IMR-90 (cell line): ENCODE data around the gene PTPRK. TPM values are rescaled to one million over a fixed set of nuclear protein-coding genes. Genes with fewer than 3 reads are reported as not detected.

Experiments used
- ATAC-seq: fragments of 200-7000 bp; cut with Tn5 transposase; 2 replicates; pipeline ENCODE4 v1.9.1; 2020; ENCODE audit warnings: low read depth, mild to moderate bottlenecking, moderate library complexity
- BruUV-seq: library from RNA; stranded (reverse); fragments of 400-500 nt; replicated peaks from 2 replicates; lab custom pipeline; 2021; lab: Mats Ljungman, UMichigan
- CTCF ChIA-PET: fragments of 300-600 bp; formaldehyde crosslinking; extraction: SDS; loops from one replicate; lab custom pipeline; 2021; ENCODE audit warnings: antibody characterized with exemption; lab: Yijun Ruan, JAX
- POLR2A ChIA-PET: fragments of 300-600 bp; sonication (Branson Sonifier 250); formaldehyde crosslinking; loops from one replicate; lab custom pipeline; 2022; ENCODE audit warnings: antibody characterized with exemption; ENCODE audit not compliant: unreplicated experiment; lab: Charles Lee
- DNase-seq: peaks from one replicate; pipeline ENCODE4 v3.0.0; 2013
- H2AFZ ChIP-seq: replicated peaks from 2 replicates; pipeline ENCODE3; 2013; ENCODE audit warnings: low read length, mild to moderate bottlenecking; ENCODE audit not compliant: poor library complexity
- H2AK5ac ChIP-seq: 2 replicates; pipeline ENCODE4 v1.6.1; 2013; ENCODE audit warnings: low read depth, low read length, inconsistent platforms
- H2AK9ac ChIP-seq: replicated peaks from 2 replicates; pipeline ENCODE3; 2013; ENCODE audit warnings: mild to moderate bottlenecking, low read depth, low read length, moderate library complexity; ENCODE audit not compliant: poor library complexity
- H2BK120ac ChIP-seq: 2 replicates; pipeline ENCODE4 v1.6.1; 2013; ENCODE audit warnings: low read depth, low read length, inconsistent platforms
- H2BK15ac ChIP-seq: 3 replicates; pipeline ENCODE4 v1.6.1; 2013; ENCODE audit warnings: low read depth, low read length, inconsistent platforms
- H2BK20ac ChIP-seq: 2 replicates; pipeline ENCODE4 v1.6.1; 2013; ENCODE audit warnings: low read depth, mild to moderate bottlenecking, inconsistent platforms, low read length, moderate library complexity
- H2BK5ac ChIP-seq: 2 replicates; pipeline ENCODE4 v1.6.1; 2013; ENCODE audit warnings: mild to moderate bottlenecking, low read depth, low read length, inconsistent platforms; ENCODE audit not compliant: poor library complexity, severe bottlenecking
- H3K14ac ChIP-seq: replicated peaks from 2 replicates; pipeline ENCODE4 v1.6.1; 2013; ENCODE audit warnings: low read depth, low read length, inconsistent platforms
- H3K18ac ChIP-seq: 2 replicates; pipeline ENCODE4 v1.6.1; 2013; ENCODE audit warnings: low read depth, low read length, control low read depth
- H3K23ac ChIP-seq: 2 replicates; pipeline ENCODE4 v1.6.1; 2013; ENCODE audit warnings: low read depth, low read length, inconsistent platforms
- H3K27ac ChIP-seq: 2 replicates; pipeline ENCODE4 v1.5.1; 2013; ENCODE audit warnings: mild to moderate bottlenecking, control low read depth, low read length; ENCODE audit not compliant: insufficient read depth
- H3K27me3 ChIP-seq: 2 replicates; pipeline ENCODE4 v1.6.1; 2013; ENCODE audit warnings: low read length; ENCODE audit not compliant: control insufficient read depth, insufficient read depth
- H3K36me3 ChIP-seq: 2 replicates; pipeline ENCODE4 v1.6.1; 2013; ENCODE audit warnings: low read length, mixed read lengths; ENCODE audit not compliant: control insufficient read depth, insufficient read depth
- H3K4ac ChIP-seq: 2 replicates; pipeline ENCODE4 v1.6.1; 2013; ENCODE audit warnings: low read depth, low read length, inconsistent platforms
- H3K4me1 ChIP-seq: 2 replicates; pipeline ENCODE4 v1.6.1; 2013; ENCODE audit warnings: low read length, mixed read lengths; ENCODE audit not compliant: control insufficient read depth, insufficient read depth
- H3K4me2 ChIP-seq: 2 replicates; pipeline ENCODE4 v1.6.1; 2013; ENCODE audit warnings: low read depth, mild to moderate bottlenecking, control low read depth, low read length, moderate library complexity
- H3K4me3 ChIP-seq: 2 replicates; pipeline ENCODE4 v1.5.1; 2013; ENCODE audit warnings: low read depth, mild to moderate bottlenecking, control low read depth, low read length, moderate library complexity; ENCODE audit not compliant: insufficient read depth
- H3K56ac ChIP-seq: 2 replicates; pipeline ENCODE4 v1.6.1; 2013; ENCODE audit warnings: low read length, inconsistent platforms; ENCODE audit not compliant: insufficient read depth; ENCODE audit errors: extremely low read depth
- H3K79me1 ChIP-seq, 2 experiments: 2 replicates each; pipeline ENCODE4 v1.6.1; 2013; ENCODE audit warnings: low read length in 2 of 2, inconsistent platforms in 1 of 2, low read depth in 1 of 2
- H3K9ac ChIP-seq: 2 replicates; pipeline ENCODE4 v1.6.1; 2013; ENCODE audit warnings: low read depth, low read length, control low read depth
- H3K9me1 ChIP-seq: 2 replicates; pipeline ENCODE4 v1.6.1; 2013; ENCODE audit warnings: low read length, inconsistent platforms; ENCODE audit not compliant: insufficient read depth
- H3K9me3 ChIP-seq: 2 replicates; pipeline ENCODE4 v1.6.1; 2013; ENCODE audit warnings: low read length; ENCODE audit not compliant: control insufficient read depth, insufficient read depth
- H4K20me1 ChIP-seq: 2 replicates; pipeline ENCODE4 v1.6.1; 2013; ENCODE audit warnings: low read length, inconsistent platforms; ENCODE audit not compliant: insufficient read depth
- H4K5ac ChIP-seq: 2 replicates; pipeline ENCODE4 v1.6.1; 2013; ENCODE audit warnings: mild to moderate bottlenecking, low read depth, low read length, control low read depth
- H4K8ac ChIP-seq, 2 experiments: 2 replicates each; pipeline ENCODE4 v1.6.1; 2013; ENCODE audit warnings: low read depth in 2 of 2, low read length in 2 of 2, control low read depth in 1 of 2, inconsistent platforms in 1 of 2
- H4K91ac ChIP-seq: 2 replicates; pipeline ENCODE4 v1.6.1; 2013; ENCODE audit warnings: low read depth, low read length, inconsistent platforms; ENCODE audit not compliant: insufficient read depth
- BHLHE40 ChIP-seq: fragments of 150-350 bp; IDR thresholded peaks from 2 replicates; pipeline ENCODE4 v1.6.1; 2016; ENCODE audit warnings: mild to moderate bottlenecking, low read depth, low read length
- CEBPB ChIP-seq: IDR thresholded peaks from 2 replicates; pipeline ENCODE4 v1.6.1; 2012; ENCODE audit warnings: low read depth, low read length, improper control_type of control experiment
- CHD1 ChIP-seq: IDR thresholded peaks from 2 replicates; pipeline ENCODE4 v1.6.1; 2012; ENCODE audit warnings: low read depth, low read length, improper control_type of control experiment
- CTCF ChIP-seq: conservative IDR thresholded peaks from 2 replicates; pipeline ENCODE4 v1.5.1; 2012; ENCODE audit warnings: mild to moderate bottlenecking, low read depth, low read length, improper control_type of control experiment
- ELK1 ChIP-seq: fragments of 150-350 bp; IDR thresholded peaks from 2 replicates; pipeline ENCODE4 v1.6.1; 2016; ENCODE audit warnings: low read depth, mild to moderate bottlenecking, low read length, moderate library complexity, borderline replicate concordance
- FOS ChIP-seq: fragments of 150-350 bp; IDR thresholded peaks from 2 replicates; pipeline ENCODE4 v1.6.1; 2016; ENCODE audit warnings: low read depth, low read length
- MAFK ChIP-seq: IDR thresholded peaks from 2 replicates; pipeline ENCODE4 v1.6.1; 2012; ENCODE audit warnings: low read depth, low read length, improper control_type of control experiment
- MAZ ChIP-seq: IDR thresholded peaks from 2 replicates; pipeline ENCODE4 v1.6.1; 2012; ENCODE audit warnings: low read depth, mild to moderate bottlenecking, low read length, improper control_type of control experiment, moderate library complexity, borderline replicate concordance
- MXI1 ChIP-seq: IDR thresholded peaks from 2 replicates; pipeline ENCODE4 v1.6.1; 2012; ENCODE audit warnings: low read depth, mild to moderate bottlenecking, low read length, moderate library complexity, borderline replicate concordance
- NFE2L2 ChIP-seq: fragments of 150-350 bp; IDR thresholded peaks from 2 replicates; pipeline ENCODE4 v1.6.1; 2016; ENCODE audit warnings: low read depth, mild to moderate bottlenecking, low read length
- POLR2A ChIP-seq: IDR thresholded peaks from 2 replicates; pipeline ENCODE4 v1.6.1; 2012; ENCODE audit warnings: mild to moderate bottlenecking, low read depth, low read length
- RAD21 ChIP-seq: IDR thresholded peaks from 2 replicates; pipeline ENCODE4 v1.6.1; 2012; ENCODE audit warnings: low read length, improper control_type of control experiment
- RCOR1 ChIP-seq: IDR thresholded peaks from 2 replicates; pipeline ENCODE4 v1.6.1; 2012; ENCODE audit warnings: mild to moderate bottlenecking, low read length, improper control_type of control experiment; ENCODE audit not compliant: insufficient replicate concordance
- RFX5 ChIP-seq: IDR thresholded peaks from 2 replicates; pipeline ENCODE4 v1.8.0; 2012; ENCODE audit warnings: low read depth, mild to moderate bottlenecking, low read length, moderate library complexity
- SMC3 ChIP-seq: fragments of 150-350 bp; IDR thresholded peaks from 2 replicates; pipeline ENCODE4 v1.6.1; 2016; ENCODE audit warnings: low read depth, mild to moderate bottlenecking, antibody characterized with exemption, low read length, moderate library complexity
- USF2 ChIP-seq: fragments of 150-350 bp; IDR thresholded peaks from 2 replicates; pipeline ENCODE4 v1.6.1; 2017; ENCODE audit warnings: mild to moderate bottlenecking, antibody characterized with exemption, low read length, low read depth
- WGBS, 2 experiments: methylation state at CpG; one replicate each; pipeline versions ENCODE4 v1.1.5 to v1.1.7; 2013; ENCODE audit warnings: missing lambda C conversion rate in 2 of 2; ENCODE audit not compliant: insufficient read length in 1 of 2; ENCODE audit errors: extremely low coverage in 2 of 2; 5-methylcytosine and 5-hydroxymethylcytosine counted together
- dilution Hi-C: fragments of 300-500 bp; cut with HindIII; formaldehyde crosslinking; loops from one replicate; pipeline ENCODE4 v1.14.3; 2018; ENCODE audit warnings: low sequenced_read_pairs; ENCODE audit not compliant: unreplicated experiment
- in situ Hi-C: fragments of 300-500 bp; cut with MboI; formaldehyde crosslinking; loops from 3 replicates; pipeline ENCODE4 v1.14.3; 2019; ENCODE audit warnings: low sequenced_read_pairs, inconsistent platforms, mixed read lengths
- intact Hi-C: fragments of 100-400 bp; cut with micrococcal nuclease; formaldehyde crosslinking; loops from 2 replicates; pipeline ENCODE4 v1.10.0; 2022
- polyA plus RNA-seq, 3 experiments: library from polyadenylated mRNA; depleted of rRNA; stranded (reverse); fragments of >200 nt; gene quantifications; 2 replicates each; pipeline ENCODE4 v1.2.3, GENCODE V29; 2012; ENCODE audit warnings: low replicate concordance in 1 of 3
- total RNA-seq: library from RNA; depleted of rRNA; stranded (reverse); fragments of >200 nt; gene quantifications from 2 replicates; pipeline ENCODE4 v1.2.3, GENCODE V29; 2012

Gene PTPRK
- total and polyA plus RNA-seq, 2 of the 4 experiments (the other 2 are of a cell fraction): 18.0 to 80.8 TPM

- DNase-seq (no peak), ATAC-seq (no peak)
- intact Hi-C loops (no loop called here), dilution Hi-C loops (no loop called here), in situ Hi-C loops (no loop called here)
- Histone ChIP-seq H3K14ac (no peak overlapping the region), H3K23ac (no peak overlapping the region), H4K5ac (no peak overlapping the region), H3K79me1 (peaks cover 4 to 11% of the 10 kb centered on the region in 2 experiments; a peak in 3 of 4 replicates), H2AK9ac (no peak overlapping the region), H3K4me1 (peaks cover 2% of the 10 kb centered on the region; the same call in 1 of the 2 replicates), H3K4ac (no peak overlapping the region), H4K91ac (no peak overlapping the region), H3K27me3 (no peaks in the 10 kb centered on the region), H4K8ac (no peak overlapping the region), H3K36me3 (peaks cover 1% of the 10 kb centered on the region; the same call in 1 of the 2 replicates), H2BK20ac (no peak overlapping the region), H2BK5ac (no peak overlapping the region), H4K20me1 (no peaks in the 10 kb centered on the region), H3K4me3 (no peak overlapping the region), H2BK120ac (no peak overlapping the region), H3K4me2 (no peak overlapping the region), H2AK5ac (no peak overlapping the region), H2BK15ac (no peak overlapping the region), H3K9me3 (no peaks in the 10 kb centered on the region), H3K27ac (no peak overlapping the region), H3K9ac (no peak overlapping the region), H3K56ac (no peak overlapping the region), H2AFZ (no peak overlapping the region), H3K9me1 (no peaks in the 10 kb centered on the region), H3K18ac (no peak overlapping the region)
- WGBS, 2 experiments: no CpG with 5 or more reads among the region's 7 CpGs
- POLR2A ChIA-PET: no interaction called here
- TF ChIP-seq MAZ (no peak), USF2 (no peak), MXI1 (no peak), BHLHE40 (no peak), CTCF (no peak), RFX5 (no peak), FOS (no peak), RCOR1 (no peak), SMC3 (no peak), CHD1 (no peak), ELK1 (no peak), CEBPB (no peak), POLR2A (no peak), NFE2L2 (no peak), RAD21 (no peak), MAFK (no peak)
- BruUV-seq: no TSS peak
- CTCF ChIA-PET: no interaction called here
Observed at GRCh38 chr6:128230267-128230989, 290.0 kb downstream of the PTPRK start.
